B cell (primary cell): ENCODE results near the gene SCAI. TPM values are rescaled to one million over a fixed set of nuclear protein-coding genes. Genes with fewer than 3 reads are reported as not detected.

Experiments
- ATAC-seq: fragments of 200-7000 bp; cut with Tn5 transposase; one replicate; pipeline ENCODE4 v1.10.0; 2021; ENCODE audit warnings: low read depth, mild to moderate bottlenecking, moderate number of reproducible peaks, moderate library complexity
- CTCF ChIA-PET: fragments of 350-600 bp; sonication (Branson Sonifier 250); formaldehyde crosslinking; loops from one replicate; lab custom pipeline; 2021; ENCODE audit warnings: antibody characterized with exemption, inconsistent platforms; lab: Charles Lee
- POLR2A ChIA-PET: fragments of 350-600 bp; sonication (Branson Sonifier 250); formaldehyde crosslinking; loops from one replicate; lab custom pipeline; 2021; ENCODE audit warnings: antibody characterized with exemption; lab: Charles Lee
- DNase-seq: peaks from one replicate; pipeline ENCODE4 v3.0.0; 2013
- H2AFZ ChIP-seq: 2 replicates; pipeline ENCODE4 v1.6.1; 2012; ENCODE audit warnings: mild to moderate bottlenecking, low read depth, low read length; ENCODE audit not compliant: insufficient read depth, poor library complexity, severe bottlenecking
- H3K27ac ChIP-seq, 2 donors: 1 replicate in 1 of 2; 2 replicates in 1 of 2; pipeline ENCODE4 v1.5.1; 2012 to 2013; ENCODE audit warnings: low read length in 2 of 2, mild to moderate bottlenecking in 2 of 2, moderate library complexity in 1 of 2
- H3K27me3 ChIP-seq, 4 experiments: fragments of 200-600 bp in 1 of 4; sonication (generic) in 1 of 4; replicated peaks in 1 of 4; 1 replicate in 2 of 4; 2 replicates in 2 of 4; pipeline versions ENCODE4 v1.6.1 to v1.7.0; 2013 to 2016; ENCODE audit warnings: low read length in 3 of 4, mild to moderate bottlenecking in 2 of 4, mixed read lengths in 1 of 4, moderate library complexity in 1 of 4; ENCODE audit not compliant: insufficient read depth in 4 of 4, control insufficient read depth in 3 of 4; ENCODE audit errors: control extremely low read depth in 1 of 4
- H3K36me3 ChIP-seq, 2 experiments: replicated peaks in 1 of 2; 1 replicate in 1 of 2; 2 replicates in 1 of 2; pipeline versions ENCODE4 v1.6.1 to v1.7.1; 2013; ENCODE audit warnings: low read length in 1 of 2; ENCODE audit not compliant: insufficient read depth in 2 of 2, control insufficient read depth in 1 of 2; ENCODE audit errors: control extremely low read depth in 1 of 2, extremely low read depth in 1 of 2
- H3K4me1 ChIP-seq, 2 donors: fragments of 200-600 bp in 1 of 2; sonication (generic) in 1 of 2; 1 replicate in 1 of 2; 2 replicates in 1 of 2; pipeline versions ENCODE4 v1.5.1 to v1.6.1; 2013 to 2017; ENCODE audit warnings: low read length in 2 of 2; ENCODE audit not compliant: control insufficient read depth in 2 of 2, insufficient read depth in 2 of 2
- H3K4me2 ChIP-seq: replicated peaks from 2 replicates; pipeline ENCODE3; 2012; ENCODE audit warnings: mild to moderate bottlenecking, low read depth, low read length; ENCODE audit not compliant: poor library complexity, severe bottlenecking
- H3K4me3 ChIP-seq, 5 experiments: fragments of 200-600 bp in 1 of 5; sonication (generic) in 1 of 5; 1 replicate in 3 of 5; 2 replicates in 2 of 5; pipeline versions ENCODE4 v1.5.1 to v1.7.0; 2011 to 2016; ENCODE audit warnings: low read length in 4 of 5, mild to moderate bottlenecking in 4 of 5, low read depth in 2 of 5, control low read depth in 1 of 5, moderate library complexity in 1 of 5; ENCODE audit not compliant: insufficient read depth in 1 of 5; ENCODE audit errors: control extremely low read depth in 1 of 5, extremely low read depth in 1 of 5
- H3K79me2 ChIP-seq: fragments of 200-600 bp; sonication (generic); one replicate; pipeline ENCODE4 v1.6.0; 2016; ENCODE audit warnings: low read length; ENCODE audit not compliant: control insufficient read depth, insufficient read depth
- H3K9ac ChIP-seq: fragments of 200-600 bp; sonication (generic); 2 replicates; pipeline ENCODE4 v1.6.1; 2017; ENCODE audit warnings: mild to moderate bottlenecking, low read length, moderate library complexity
- H3K9me3 ChIP-seq, 3 donors: one replicate each; pipeline versions ENCODE4 v1.6.1 to v1.7.1; 2013; ENCODE audit warnings: low read length in 2 of 3; ENCODE audit not compliant: control insufficient read depth in 2 of 3, insufficient read depth in 1 of 3; ENCODE audit errors: control extremely low read depth in 1 of 3
- H4K20me1 ChIP-seq: 2 replicates; pipeline ENCODE4 v1.6.0; 2012; ENCODE audit warnings: mild to moderate bottlenecking, low read length; ENCODE audit not compliant: insufficient read depth, control insufficient read depth, poor library complexity, severe bottlenecking
- H3K27ac Mint-ChIP-seq: one replicate; pipeline ENCODE4 v1.8.0; 2021; ENCODE audit warnings: mixed read lengths
- H3K27me3 Mint-ChIP-seq: one replicate; pipeline ENCODE4 v1.8.0; 2021; ENCODE audit warnings: mixed read lengths
- H3K4me1 Mint-ChIP-seq: one replicate; pipeline ENCODE4 v1.8.0; 2021; ENCODE audit warnings: mixed read lengths
- H3K4me3 Mint-ChIP-seq: one replicate; pipeline ENCODE4 v1.8.0; 2021; ENCODE audit warnings: mixed read lengths
- H3K9me3 Mint-ChIP-seq: one replicate; pipeline ENCODE4 v1.8.0; 2022; ENCODE audit warnings: mixed read lengths; ENCODE audit not compliant: insufficient read depth
- CTCF ChIP-seq: fragments of 200-600 bp; IDR thresholded peaks from one replicate; pipeline ENCODE4 v1.8.0; 2022; ENCODE audit warnings: antibody characterized with exemption, mild to moderate bottlenecking
- EZH2 ChIP-seq: IDR thresholded peaks from 2 replicates; pipeline ENCODE4 v1.6.1; 2012; ENCODE audit warnings: borderline replicate concordance, low read depth, mild to moderate bottlenecking, moderate library complexity, low read length; ENCODE audit not compliant: insufficient read depth, poor library complexity, severe bottlenecking
- WGBS: methylation state at CpG from one replicate; pipeline ENCODE4 v1.1.5; 2013; ENCODE audit warnings: missing lambda C conversion rate; ENCODE audit not compliant: insufficient coverage; 5-methylcytosine and 5-hydroxymethylcytosine counted together
- intact Hi-C: fragments of 100-400 bp; cut with micrococcal nuclease; formaldehyde crosslinking; loops from one replicate; pipeline ENCODE4 v1.10.0; 2022
- polyA plus RNA-seq: library from polyadenylated mRNA; depleted of rRNA; stranded (reverse); fragments of >200 nt; gene quantifications from 2 replicates; pipeline ENCODE4 v1.2.3, GENCODE V29; 2012
- total RNA-seq, 2 donors: library from RNA; stranded (reverse); fragments of 120-200 nt in 1 of 2; gene quantifications; 1 replicate in 1 of 2; 2 replicates in 1 of 2; pipeline versions ENCODE4 v1.2.3 to v1.2.4, GENCODE V29; 2013 to 2022

The SCAI gene
- total and polyA plus RNA-seq, 2 donors (not counting 1 experiment from before 2014, with no cell fraction given), result 3.8 to 19.8 TPM

GRCh38 chr9:124906966-124907365 lies 236.4 kb downstream of the SCAI start:
- H3K4me3 Mint-ChIP-seq, result no peak overlapping the region
- Histone ChIP-seq H2AFZ (no peak overlapping the region), H3K9me3 (no peaks in the 10 kb centered on the region), H3K27me3 (no peaks in the 10 kb centered on the region), H3K4me2 (no peak overlapping the region), H3K36me3 (peaks cover 0 to 32% of the 10 kb centered on the region in 2 experiments), H3K9ac (no peak overlapping the region), H3K79me2 (no peaks in the 10 kb centered on the region), H4K20me1 (no peaks in the 10 kb centered on the region), H3K27ac (no peak overlapping the region), H3K4me1 (no peaks in the 10 kb centered on the region), H3K4me3 (no peak overlapping the region)
- H3K4me1 Mint-ChIP-seq, result no peaks in the 10 kb centered on the region
- DNase-seq (no peak), ATAC-seq (no peak)
- intact Hi-C loops, result no loop called here
- no CpG with 5 or more reads among the region's 1 CpG for WGBS
- ChIA-PET POLR2A (no interaction called here), CTCF (no interaction called here)
- no peaks in the 10 kb centered on the region for H3K27me3 Mint-ChIP-seq
- no peak overlapping the region for H3K27ac Mint-ChIP-seq
- no peaks in the 10 kb centered on the region for H3K9me3 Mint-ChIP-seq
- no peak for TF ChIP-seq EZH2
- no peak for TF ChIP-seq CTCF

- Histone ChIP-seq H3K36me3 (peaks cover 0 to 32% of the 10 kb centered on the region in 2 experiments), H3K4me3 (no peak overlapping the region), H4K20me1 (peaks cover 6% of the 10 kb centered on the region), H3K79me2 (peaks cover 10% of the 10 kb centered on the region), H3K9ac (no peak overlapping the region), H3K4me1 (no peaks in the 10 kb centered on the region), H3K27me3 (no peaks in the 10 kb centered on the region), H3K9me3 (no peaks in the 10 kb centered on the region), H3K4me2 (no peak overlapping the region), H3K27ac (no peak overlapping the region), H2AFZ (no peak overlapping the region)
- no peak overlapping the region for H3K4me3 Mint-ChIP-seq
- 95% methylated on average over 7 of the region's 9 CpGs for WGBS
- no peaks in the 10 kb centered on the region for H3K9me3 Mint-ChIP-seq
- no peak overlapping the region for H3K27ac Mint-ChIP-seq
- TF ChIP-seq CTCF, result no peak
- no peak for TF ChIP-seq EZH2
- no peak for DNase-seq
- no peaks in the 10 kb centered on the region for H3K4me1 Mint-ChIP-seq
- no peak for ATAC-seq
- H3K27me3 Mint-ChIP-seq, result no peaks in the 10 kb centered on the region
- intact Hi-C loops, result no loop called here
- POLR2A ChIA-PET, result no interaction called here
- CTCF ChIA-PET, result no interaction called here
Observed at GRCh38 chr9:124899845-124900244, 243.5 kb downstream of the SCAI start.
